AG09309 (cell line): ENCODE measurements around the gene POU6F2.

Source experiments
- DNase-seq: peaks from one replicate; pipeline ENCODE4 v3.0.0-alpha.2; 2010; ENCODE audit warnings: low read depth
- H3K4me3 ChIP-seq: 2 replicates; pipeline ENCODE4 v1.5.1; 2011; ENCODE audit warnings: mild to moderate bottlenecking, low read depth, low read length, moderate library complexity; ENCODE audit not compliant: control insufficient read depth
- TF ChIP-seq, protein P1 (sequence below): IDR thresholded peaks from 2 replicates; pipeline ENCODE4 v1.5.1; 2011; ENCODE audit warnings: mild to moderate bottlenecking, low read depth, low read length, inconsistent platforms; ENCODE audit not compliant: insufficient read depth, control insufficient read depth; ENCODE audit errors: missing control alignments

POU6F2 gene

DNA sequence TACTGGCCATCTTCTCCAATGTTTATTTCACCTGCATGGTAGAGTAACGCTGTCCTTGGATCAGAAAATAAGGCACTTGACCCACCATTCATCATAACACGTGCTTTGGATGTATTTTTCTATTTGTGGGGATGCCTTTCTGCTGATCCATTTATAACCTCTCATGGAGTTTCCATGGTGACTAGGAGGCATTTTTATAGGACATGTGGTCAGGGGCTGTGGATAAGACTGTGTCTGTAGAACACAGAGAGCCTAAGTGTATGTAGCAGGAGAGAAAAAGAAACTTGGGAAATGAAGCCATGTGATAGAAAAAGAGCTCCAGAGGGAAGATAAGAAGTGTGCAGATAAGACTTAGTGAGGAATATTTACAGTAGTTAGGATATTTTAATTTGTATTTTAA lies 184.2 kb downstream of the POU6F2 start:
- DNase-seq, result no peak
- no peak overlapping the region for H3K4me3 ChIP-seq
- TF ChIP-seq, protein P1, sequence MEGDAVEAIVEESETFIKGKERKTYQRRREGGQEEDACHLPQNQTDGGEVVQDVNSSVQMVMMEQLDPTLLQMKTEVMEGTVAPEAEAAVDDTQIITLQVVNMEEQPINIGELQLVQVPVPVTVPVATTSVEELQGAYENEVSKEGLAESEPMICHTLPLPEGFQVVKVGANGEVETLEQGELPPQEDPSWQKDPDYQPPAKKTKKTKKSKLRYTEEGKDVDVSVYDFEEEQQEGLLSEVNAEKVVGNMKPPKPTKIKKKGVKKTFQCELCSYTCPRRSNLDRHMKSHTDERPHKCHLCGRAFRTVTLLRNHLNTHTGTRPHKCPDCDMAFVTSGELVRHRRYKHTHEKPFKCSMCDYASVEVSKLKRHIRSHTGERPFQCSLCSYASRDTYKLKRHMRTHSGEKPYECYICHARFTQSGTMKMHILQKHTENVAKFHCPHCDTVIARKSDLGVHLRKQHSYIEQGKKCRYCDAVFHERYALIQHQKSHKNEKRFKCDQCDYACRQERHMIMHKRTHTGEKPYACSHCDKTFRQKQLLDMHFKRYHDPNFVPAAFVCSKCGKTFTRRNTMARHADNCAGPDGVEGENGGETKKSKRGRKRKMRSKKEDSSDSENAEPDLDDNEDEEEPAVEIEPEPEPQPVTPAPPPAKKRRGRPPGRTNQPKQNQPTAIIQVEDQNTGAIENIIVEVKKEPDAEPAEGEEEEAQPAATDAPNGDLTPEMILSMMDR, result no peak

DNA sequence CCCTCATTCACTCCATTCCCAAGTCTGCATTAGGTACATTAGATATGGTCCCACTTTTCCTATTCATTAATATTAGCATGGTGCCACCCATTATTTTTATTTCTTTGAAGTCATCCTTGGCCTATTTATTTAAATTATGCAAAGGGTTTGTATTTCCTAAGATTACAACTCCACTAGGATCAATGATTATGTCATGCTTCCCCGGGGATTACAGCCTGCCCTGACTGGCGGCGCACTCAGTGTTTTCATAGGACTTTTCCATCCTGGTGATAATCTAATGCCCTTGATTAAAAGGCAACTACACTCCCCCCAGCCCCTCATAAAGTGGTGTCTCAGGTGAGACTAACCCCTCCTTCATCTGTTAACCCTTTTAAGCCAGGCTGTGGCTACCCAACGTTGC lies 187.2 kb downstream of the POU6F2 start:
- no peak overlapping the region for H3K4me3 ChIP-seq
- DNase-seq, result no peak
- TF ChIP-seq, protein P1, result no peak

DNA sequence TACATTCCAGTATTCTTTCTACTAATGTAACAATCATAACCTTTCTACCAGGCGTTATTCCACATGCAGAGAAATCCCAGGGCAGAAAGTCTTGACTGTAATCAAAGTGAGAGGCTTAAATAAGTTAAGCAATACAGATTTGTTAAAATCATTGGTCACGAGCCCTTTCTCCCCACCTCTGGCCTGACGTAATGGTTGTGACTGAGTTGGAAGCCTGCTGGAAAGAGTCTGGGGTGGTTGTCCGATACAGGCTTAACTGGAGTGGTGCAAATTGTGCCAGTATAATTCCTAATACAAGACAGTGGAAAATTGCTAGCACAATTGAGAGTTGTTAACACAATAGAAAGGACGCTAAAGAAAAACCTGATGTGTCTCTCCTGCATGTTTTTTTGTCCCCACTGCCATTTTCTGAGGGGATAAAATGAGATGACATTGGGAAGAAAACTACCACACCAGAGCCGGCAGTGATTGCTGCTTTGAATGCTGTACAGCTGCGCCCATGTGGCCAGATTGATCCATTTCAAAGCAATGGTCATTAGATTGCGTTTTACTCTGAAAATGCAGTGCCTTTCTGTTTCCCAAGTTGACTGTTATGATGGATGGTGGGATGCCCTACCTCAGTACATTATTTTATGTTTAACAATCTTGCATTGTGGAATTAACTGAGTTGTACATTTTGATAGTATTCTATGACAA lies 190.8 kb downstream of the POU6F2 start:
- no peak overlapping the region for H3K4me3 ChIP-seq
- DNase-seq, result no peak
- TF ChIP-seq, protein P1, result no peak

DNA sequence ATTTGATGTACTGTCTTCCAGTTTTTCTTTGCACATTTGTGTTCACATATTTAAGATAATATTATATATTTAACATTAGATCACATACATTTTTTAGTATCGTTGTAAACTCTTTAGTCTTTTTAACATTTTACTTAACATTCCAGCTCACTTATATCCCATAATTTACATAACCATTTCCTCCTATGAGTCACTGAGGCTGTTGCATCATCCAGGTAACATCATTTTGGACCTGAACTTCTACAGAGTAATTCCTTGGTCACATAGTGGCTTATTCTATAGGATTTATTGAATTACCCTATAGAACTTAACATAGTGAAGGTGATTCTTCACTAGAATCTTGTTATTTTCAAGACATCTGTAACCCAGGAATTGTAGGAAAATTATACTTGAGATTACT lies 194.4 kb downstream of the POU6F2 start:
- TF ChIP-seq, protein P1, result no peak
- DNase-seq, result no peak
- H3K4me3 ChIP-seq, result no peak overlapping the region

DNA sequence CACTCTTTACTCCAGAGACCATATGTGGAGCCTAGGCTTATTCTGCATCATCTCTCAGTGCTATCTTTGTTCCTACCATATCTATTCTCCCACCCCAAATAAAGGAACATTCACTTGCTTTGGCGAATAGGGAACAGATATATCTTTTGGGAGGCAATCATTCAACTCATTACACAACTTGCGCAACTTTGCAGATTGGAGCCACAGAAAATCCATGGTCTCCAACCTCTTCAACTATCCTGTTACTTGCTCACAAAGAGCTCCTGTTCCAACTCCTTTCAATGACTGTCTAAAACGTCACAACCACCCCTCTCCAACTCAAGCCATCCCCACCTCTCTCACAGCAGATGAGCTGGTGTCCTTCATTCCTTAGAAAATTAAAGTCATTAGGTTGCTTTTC lies 203.7 kb downstream of the POU6F2 start:
- TF ChIP-seq, protein P1, result no peak
- no peak for DNase-seq
- H3K4me3 ChIP-seq, result no peak overlapping the region

DNA sequence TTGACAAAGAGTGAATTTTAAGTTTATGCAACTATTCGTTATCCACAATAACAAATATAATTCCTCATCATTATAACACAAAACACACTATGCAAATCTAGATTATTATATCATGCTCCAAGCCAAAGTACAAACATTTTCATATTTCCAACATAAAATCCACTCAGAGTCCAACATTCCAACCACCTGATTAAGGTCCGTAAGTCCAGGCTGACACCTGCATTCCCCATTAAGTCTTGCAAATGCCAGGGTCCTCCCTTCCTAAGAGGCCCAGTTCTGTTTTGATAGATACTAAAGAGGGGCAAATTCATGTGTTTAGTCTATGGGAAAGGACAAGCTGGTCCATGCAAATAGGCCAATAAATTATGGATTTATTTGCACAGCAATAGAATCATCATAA lies 206.1 kb downstream of the POU6F2 start:
- H3K4me3 ChIP-seq, result no peak overlapping the region
- TF ChIP-seq, protein P1, result no peak
- no peak for DNase-seq
